Activated CD4-positive, alpha-beta T cell treated with anti-CD3 and anti-CD28 coated beads, Interleukin-2, amount 10 ng/mL, durations not matched to agents 24 days and 14 days (primary cell): Measurements from ENCODE around the gene CHD3. TPM values are rescaled to one million over a fixed set of nuclear protein-coding genes. Genes with fewer than 3 reads are reported as not detected.
A peak's percentile ranks its signal among the peaks of the same experiment; 100 is the strongest.
"Not testable (repeated sequence)": the region's sequence is repeated elsewhere in the genome, so short reads cannot be mapped to it uniquely, and the experiment has no call there.

Experiments used
- DNase-seq: peaks from one replicate; pipeline ENCODE4 v3.0.0; 2022
- H3K27ac Mint-ChIP-seq: one replicate; pipeline ENCODE4 v1.8.0; 2022; ENCODE audit warnings: mild to moderate bottlenecking, mixed read lengths
- H3K27me3 Mint-ChIP-seq: one replicate; pipeline ENCODE4 v1.8.0; 2022; ENCODE audit warnings: mixed read lengths
- H3K36me3 Mint-ChIP-seq: one replicate; pipeline ENCODE4 v1.8.0; 2022; ENCODE audit warnings: low read depth, mild to moderate bottlenecking, mixed read lengths
- H3K4me1 Mint-ChIP-seq: one replicate; pipeline ENCODE4 v1.8.0; 2021; ENCODE audit warnings: mixed read lengths
- H3K4me3 Mint-ChIP-seq: one replicate; pipeline ENCODE4 v1.8.0; 2022; ENCODE audit warnings: mild to moderate bottlenecking, moderate library complexity, mixed read lengths
- H3K9me3 Mint-ChIP-seq: one replicate; pipeline ENCODE4 v1.8.0; 2021; ENCODE audit warnings: mixed read lengths
- intact Hi-C: fragments of 100-400 bp; cut with micrococcal nuclease; formaldehyde crosslinking; loops from one replicate; pipeline ENCODE4 v1.15.1; 2023
- total RNA-seq: library from RNA; stranded (reverse); gene quantifications from 2 replicates; pipeline ENCODE4 v1.2.3, GENCODE V29; 2022

Gene CHD3
- total RNA-seq, 1 donor from 2014 or later = 158 TPM

GRCh38 chr17:7950578-7950977 is 62.0 kb downstream of the CHD3 start:
- no peak overlapping the region for H3K4me3 Mint-ChIP-seq
- no peaks in the 10 kb centered on the region for H3K9me3 Mint-ChIP-seq
- peaks cover 16% of the 10 kb centered on the region for H3K4me1 Mint-ChIP-seq
- peaks cover 33% of the 10 kb centered on the region for H3K36me3 Mint-ChIP-seq
- no peak overlapping the region for H3K27ac Mint-ChIP-seq
- DNase-seq = no peak
- no peaks in the 10 kb centered on the region for H3K27me3 Mint-ChIP-seq
- intact Hi-C loops = no loop called here

GRCh38 chr17:7951143-7951792 is 62.7 kb downstream of the CHD3 start:
- Mint-ChIP-seq H3K4me3 (peak overlapping the region; percentile 35), H3K27me3 (no peaks in the 10 kb centered on the region), H3K27ac (peak overlapping the region; percentile 91), H3K9me3 (no peaks in the 10 kb centered on the region), H3K36me3 (peaks cover 30% of the 10 kb centered on the region), H3K4me1 (peaks cover 16% of the 10 kb centered on the region)
- intact Hi-C loops = no loop called here
- peak; percentile 86 for DNase-seq

GRCh38 chr17:7953266-7953665 is 64.7 kb downstream of the CHD3 start:
- H3K27me3 Mint-ChIP-seq, DNase-seq, H3K4me3 Mint-ChIP-seq, H3K9me3 Mint-ChIP-seq, H3K27ac Mint-ChIP-seq, intact Hi-C loops: not testable (repeated sequence)
- H3K36me3 Mint-ChIP-seq = peaks cover 16% of the 10 kb centered on the region
- peaks cover 16% of the 10 kb centered on the region for H3K4me1 Mint-ChIP-seq

- intact Hi-C loops = no loop called here
- no peak for DNase-seq
- Mint-ChIP-seq H3K27me3 (peaks cover 6% of the 10 kb centered on the region), H3K4me1 (peaks cover 13% of the 10 kb centered on the region), H3K27ac (no peak overlapping the region), H3K4me3 (no peak overlapping the region), H3K9me3 (no peaks in the 10 kb centered on the region), H3K36me3 (peaks cover under 1% of the 10 kb centered on the region)
Observed at GRCh38 chr17:7955414-7956227, 67.0 kb downstream of the CHD3 start.

- Mint-ChIP-seq H3K36me3 (no peaks in the 10 kb centered on the region), H3K27me3 (peaks cover 12% of the 10 kb centered on the region), H3K4me3 (no peak overlapping the region), H3K4me1 (peaks cover 10% of the 10 kb centered on the region), H3K27ac (no peak overlapping the region), H3K9me3 (no peaks in the 10 kb centered on the region)
- DNase-seq = no peak
- intact Hi-C loops = no loop called here
Observed at GRCh38 chr17:7956228-7956965, 67.8 kb downstream of the CHD3 start.

- H3K36me3 Mint-ChIP-seq = no peaks in the 10 kb centered on the region
- DNase-seq = no peak
- H3K9me3 Mint-ChIP-seq = no peaks in the 10 kb centered on the region
- H3K4me1 Mint-ChIP-seq = no peaks in the 10 kb centered on the region
- H3K27me3 Mint-ChIP-seq = peaks cover 17% of the 10 kb centered on the region
- intact Hi-C loops = no loop called here
- H3K27ac Mint-ChIP-seq = no peak overlapping the region
- no peak overlapping the region for H3K4me3 Mint-ChIP-seq
Observed at GRCh38 chr17:7959503-7960253, 71.1 kb downstream of the CHD3 start.

- H3K36me3 Mint-ChIP-seq = no peaks in the 10 kb centered on the region
- no peak overlapping the region for H3K27ac Mint-ChIP-seq
- H3K27me3 Mint-ChIP-seq = peaks cover 17% of the 10 kb centered on the region
- H3K4me1 Mint-ChIP-seq = no peaks in the 10 kb centered on the region
- no peak for DNase-seq
- H3K4me3 Mint-ChIP-seq = no peak overlapping the region
- intact Hi-C loops = no loop called here
- no peaks in the 10 kb centered on the region for H3K9me3 Mint-ChIP-seq
Observed at GRCh38 chr17:7961421-7961820, 72.8 kb downstream of the CHD3 start.

Other genes starting within 250 kb of the CHD3 start
- 0.14 and 0.37 TPM in 2 replicates for gene ATP1B2, start 237.9 kb upstream of the CHD3 start, total RNA-seq
- gene TP53, start 201.3 kb upstream of the CHD3 start, total RNA-seq = 177 and 178 TPM in 2 replicates
- gene WRAP53, start 200.3 kb upstream of the CHD3 start, total RNA-seq = 33.8 and 35.0 TPM in 2 replicates
- 0.05 TPM in 1 of 2 replicates, not detected in the other for gene EFNB3, start 183.6 kb upstream of the CHD3 start, total RNA-seq
- gene DNAH2, start 171.0 kb upstream of the CHD3 start, total RNA-seq = not detected in 2 replicates
- 121 and 128 TPM in 2 replicates for gene KDM6B, start 54.6 kb upstream of the CHD3 start, total RNA-seq
- gene TMEM88, start 33.7 kb upstream of the CHD3 start, total RNA-seq = 6.1 and 7.1 TPM in 2 replicates
- gene NAA38, start 31.2 kb upstream of the CHD3 start, total RNA-seq = 45.2 and 47.5 TPM in 2 replicates
- gene CYB5D1, start 30.8 kb upstream of the CHD3 start, total RNA-seq = 12.7 and 14.0 TPM in 2 replicates
- 6.2 and 6.5 TPM in 2 replicates for gene RNF227, start 27.5 kb downstream of the CHD3 start, total RNA-seq
- 9.7 and 12.8 TPM in 2 replicates for gene KCNAB3, start 41.1 kb downstream of the CHD3 start, total RNA-seq
- gene TRAPPC1, start 43.2 kb downstream of the CHD3 start, total RNA-seq = 150 and 159 TPM in 2 replicates
- 52.4 and 54.5 TPM in 2 replicates for gene CNTROB, start 43.4 kb downstream of the CHD3 start, total RNA-seq
- not detected in 2 replicates for gene GUCY2D, start 113.8 kb downstream of the CHD3 start, total RNA-seq
- gene ALOX15B, start 150.3 kb downstream of the CHD3 start, total RNA-seq = not detected in 2 replicates
- gene ALOX12B, start 198.9 kb downstream of the CHD3 start, total RNA-seq = 0.77 and 0.88 TPM in 2 replicates
- gene ALOXE3, start 229.7 kb downstream of the CHD3 start, total RNA-seq = not detected in 2 replicates
- gene HES7, start 235.3 kb downstream of the CHD3 start, total RNA-seq = 1.5 and 2.1 TPM in 2 replicates